GM21723 (cell line): Measurements from ENCODE around the gene PVR.
"Not testable (repeated sequence)": the region's sequence is repeated elsewhere in the genome, so short reads cannot be mapped to it uniquely, and the experiment has no call there.

Experiments
- ATAC-seq: cut with Tn5 transposase; IDR thresholded peaks from one replicate; pipeline ENCODE4 v1.9.1; 2021; ENCODE audit warnings: mild to moderate bottlenecking, moderate library complexity; ENCODE audit not compliant: unreplicated experiment

PVR gene

DNA sequence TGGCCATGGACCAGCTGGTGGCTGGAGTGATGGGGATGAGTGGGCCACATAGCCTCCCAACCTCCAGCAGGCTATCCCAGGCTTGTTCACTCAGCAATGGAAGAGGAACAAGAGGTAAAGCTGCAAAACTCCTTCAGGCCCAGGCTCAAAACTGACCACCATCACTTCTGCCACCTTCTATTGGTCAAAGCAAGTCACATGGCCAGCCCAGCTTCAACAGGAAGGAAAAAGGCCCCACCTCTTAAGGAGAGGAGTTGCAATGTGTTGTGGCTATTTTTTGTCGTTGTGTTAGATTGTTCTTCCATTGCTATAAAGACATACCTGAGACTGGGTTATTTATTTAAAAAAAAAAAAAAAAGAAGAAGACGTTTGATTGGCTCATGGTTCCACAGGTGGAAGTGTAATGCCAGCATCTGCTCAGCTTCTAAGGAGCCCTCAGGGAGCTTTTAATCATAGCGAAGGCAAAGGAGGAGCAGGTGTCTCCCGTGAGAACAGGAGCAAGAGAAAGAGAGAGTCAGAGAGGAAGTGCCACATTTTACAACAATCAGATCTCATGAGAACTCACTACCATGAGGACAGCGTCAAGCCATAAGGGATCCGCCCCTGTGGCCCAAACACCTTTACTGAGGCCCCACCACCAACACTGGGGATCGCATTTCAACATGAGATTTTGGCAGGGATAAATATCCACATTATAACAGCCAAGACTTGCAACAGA lies 24.9 kb upstream of the PVR start:
- no peak for ATAC-seq

DNA sequence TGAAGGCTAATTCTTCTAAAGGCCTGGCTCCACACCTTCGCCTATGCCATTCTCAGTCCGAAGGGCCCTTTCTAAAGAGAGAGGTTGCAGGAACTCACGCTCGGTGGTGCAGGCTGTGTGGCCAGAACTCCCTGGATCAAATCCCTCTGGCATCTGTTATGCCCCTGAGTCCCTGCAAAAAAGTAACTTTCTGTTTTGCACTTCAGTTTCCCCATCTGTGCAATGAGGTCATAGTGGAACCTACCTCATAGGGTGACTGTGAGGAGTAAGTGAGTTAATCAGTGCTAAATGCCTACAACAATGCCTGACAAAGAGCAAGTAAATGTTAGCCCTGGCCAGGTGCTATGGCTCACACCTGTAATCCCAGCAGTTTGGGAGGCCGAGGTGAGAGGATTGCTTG lies 23.0 kb upstream of the PVR start:
- no peak for ATAC-seq

DNA sequence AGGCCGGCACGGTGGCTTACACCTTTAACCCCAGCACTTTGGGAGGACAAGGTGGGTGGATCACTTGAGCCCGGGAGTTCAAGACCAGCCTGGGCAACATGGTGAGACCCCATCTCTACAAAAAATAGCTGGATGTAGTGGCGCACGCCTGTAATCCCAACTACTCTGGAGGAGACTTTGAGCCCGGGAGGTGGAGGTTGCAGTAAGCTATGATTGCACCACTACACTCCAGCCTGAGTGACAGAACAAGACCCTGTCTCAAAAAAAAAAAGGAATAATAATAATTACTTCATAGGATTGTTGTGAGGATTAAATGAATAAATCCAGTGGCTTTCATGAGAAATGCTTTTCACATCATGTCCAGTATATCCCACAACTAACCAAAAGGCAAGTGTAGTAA lies 22.3 kb upstream of the PVR start:
- no peak for ATAC-seq

DNA sequence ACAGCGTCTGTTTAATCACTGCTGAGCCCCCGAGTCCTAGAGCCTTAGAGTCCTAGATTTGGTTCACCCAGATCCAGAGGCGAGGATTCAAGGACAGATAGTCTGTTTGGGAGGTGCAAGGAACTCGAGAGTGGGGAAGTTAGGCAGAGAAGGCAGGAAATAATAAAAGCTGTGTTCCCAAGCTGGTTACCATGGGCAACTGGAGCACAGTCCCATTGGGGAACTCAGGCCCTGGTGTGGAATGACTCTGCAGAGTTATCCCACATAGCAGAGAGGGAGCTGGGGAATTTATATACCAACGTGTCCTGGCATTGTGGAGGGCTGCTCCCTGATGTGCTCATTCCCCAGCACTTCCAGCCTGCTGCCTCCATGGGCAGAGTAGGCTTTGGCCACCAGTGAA lies 20.6 kb upstream of the PVR start:
- ATAC-seq, result no peak

DNA sequence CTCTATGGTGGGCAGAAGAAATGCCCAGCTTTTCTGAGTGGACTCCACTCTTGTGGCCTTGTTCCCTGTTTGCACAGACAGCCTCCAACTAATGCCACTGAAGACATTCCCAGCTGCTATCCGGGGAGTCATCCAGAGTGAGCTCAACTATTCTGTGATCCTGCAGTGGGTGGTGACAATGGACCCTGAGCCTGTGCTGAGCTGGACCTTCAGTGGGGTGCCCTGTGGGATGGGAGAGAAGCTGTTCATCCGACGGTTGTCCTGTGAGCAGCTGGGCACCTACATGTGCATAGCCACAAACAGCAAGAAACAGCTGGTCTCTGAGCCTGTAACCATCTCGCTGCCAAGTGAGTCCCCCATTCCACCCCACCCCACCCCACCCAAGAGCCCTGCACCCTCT lies 20.1 kb upstream of the PVR start:
- no peak for ATAC-seq

DNA sequence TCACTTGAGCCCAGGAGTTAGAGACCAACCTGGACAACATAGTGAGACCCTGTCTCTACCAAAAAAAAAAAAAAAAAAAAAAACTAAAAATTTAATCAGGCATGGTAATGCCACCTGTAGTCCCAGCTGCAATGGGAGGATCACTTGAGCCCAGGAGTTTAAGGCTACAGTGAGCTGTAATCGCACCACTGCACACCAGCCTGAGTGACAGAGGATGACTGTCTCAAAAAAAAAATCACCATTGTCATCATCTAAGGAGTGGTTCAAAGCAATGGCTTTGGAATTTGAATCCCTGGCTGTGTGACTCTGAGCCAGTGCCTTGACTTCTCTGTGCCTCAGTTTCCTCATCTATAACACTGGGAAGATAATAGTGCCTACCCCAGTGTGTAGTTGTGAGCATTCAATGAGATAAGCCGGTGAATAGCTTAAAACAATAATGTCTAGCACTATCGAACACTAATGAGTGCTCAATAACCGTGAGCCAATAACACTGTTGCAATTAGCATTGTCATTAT lies 18.8 kb upstream of the PVR start:
- ATAC-seq, result no peak

DNA sequence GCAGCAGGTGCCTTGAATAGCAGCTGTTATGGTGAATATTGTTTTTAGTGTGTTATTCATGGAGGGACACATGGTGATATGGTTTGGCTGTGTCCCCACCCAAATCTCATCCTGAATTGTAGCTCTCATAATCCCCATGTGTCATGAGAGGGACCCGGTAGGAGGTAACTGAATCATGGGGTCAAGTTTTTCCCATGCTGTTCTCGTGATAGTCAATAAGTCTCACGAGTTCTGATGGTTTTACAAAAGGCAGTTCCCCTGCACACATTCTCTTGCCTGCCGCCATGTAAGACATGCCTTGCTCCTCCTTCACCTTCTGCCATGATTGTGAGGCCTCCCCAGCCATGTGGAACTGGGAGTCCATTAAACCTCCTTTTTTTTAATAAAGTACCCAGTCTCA lies 18.1 kb upstream of the PVR start:
- not testable (repeated sequence) for ATAC-seq

DNA sequence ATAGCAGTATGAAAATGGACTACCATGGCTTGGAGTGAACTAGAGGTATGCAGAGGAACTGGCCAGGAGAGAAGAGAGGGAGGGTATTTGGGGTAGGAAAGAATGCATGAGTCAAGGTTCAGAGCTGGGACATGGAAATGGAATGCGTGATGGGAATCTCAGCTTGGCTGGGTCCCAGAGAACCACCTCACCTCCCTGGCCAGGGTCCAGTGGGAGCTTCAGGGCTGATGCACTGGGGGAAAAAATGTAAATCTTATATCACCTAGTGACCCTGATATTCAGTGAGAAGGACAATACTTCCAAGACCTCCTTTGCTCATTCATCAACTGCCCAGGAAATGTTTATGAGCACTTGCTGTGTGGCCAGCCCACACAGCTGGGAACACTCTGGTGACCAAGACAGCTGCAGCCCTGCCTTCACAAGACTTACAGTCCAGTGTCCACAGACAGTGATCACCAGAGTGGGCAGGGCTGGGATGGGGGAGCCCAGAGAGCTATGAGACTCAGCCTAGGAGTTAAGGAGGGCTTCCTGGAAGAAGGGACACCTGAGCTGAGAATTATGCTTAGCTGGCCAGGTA lies 17.6 kb upstream of the PVR start:
- ATAC-seq, result no peak

DNA sequence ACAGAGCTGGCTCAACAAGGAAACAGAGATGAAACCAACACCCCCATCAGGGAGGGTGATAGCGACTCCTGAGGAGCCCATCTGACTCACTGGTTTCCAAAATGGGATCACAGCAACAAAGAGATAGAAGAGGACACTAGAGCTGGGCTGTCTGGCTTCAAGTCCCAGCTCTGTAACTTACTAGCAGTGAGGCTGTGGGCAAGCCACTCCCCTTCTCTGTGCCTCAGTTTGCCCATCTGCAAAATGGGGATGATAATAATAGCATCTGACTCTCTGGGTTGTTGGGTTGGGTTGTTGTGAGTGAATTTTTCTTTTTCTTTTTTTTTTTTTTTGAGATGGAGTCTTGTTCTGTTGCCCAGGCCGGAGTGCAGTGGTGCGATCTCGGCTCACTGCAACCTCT lies 16.1 kb upstream of the PVR start:
- no peak for ATAC-seq

DNA sequence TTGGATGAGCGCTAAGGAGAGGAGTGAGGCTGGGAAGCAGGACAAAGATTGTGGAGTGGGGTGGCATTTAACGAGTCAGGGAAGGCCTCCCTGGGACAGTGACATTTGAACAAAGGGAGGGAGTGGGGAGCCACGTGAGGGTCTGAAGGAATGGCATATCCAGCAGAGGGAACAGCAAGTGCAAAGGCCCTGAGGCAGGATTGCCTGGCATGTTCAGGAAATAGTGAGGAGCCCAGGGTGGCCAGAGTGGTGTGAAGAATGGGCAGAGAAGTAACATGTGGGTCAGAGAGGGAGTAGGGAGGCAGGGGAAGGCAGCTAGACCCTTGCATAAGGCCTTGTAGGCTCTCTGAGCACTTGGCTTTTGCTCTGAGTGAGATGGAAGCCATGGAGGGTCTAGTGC lies 14.9 kb upstream of the PVR start:
- ATAC-seq, result no peak

DNA sequence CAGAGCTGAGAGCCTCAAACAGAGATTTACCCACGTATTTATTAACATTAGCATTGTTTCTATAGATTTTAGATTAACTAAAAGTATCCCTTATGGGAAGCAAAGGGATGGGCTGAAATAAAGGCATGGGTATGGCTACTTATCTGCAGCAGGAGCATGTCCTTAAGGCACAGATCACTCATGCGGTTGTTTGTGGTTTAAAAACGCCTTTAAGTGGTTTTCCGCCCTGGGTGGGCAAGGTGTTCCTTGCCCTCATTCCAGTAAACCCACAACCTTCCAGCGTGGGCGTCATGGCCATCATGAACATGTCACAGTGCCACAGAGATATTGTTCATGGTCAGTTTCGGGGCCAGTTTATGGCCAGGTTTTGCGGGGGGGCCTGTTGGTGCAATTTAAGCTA lies 12.1 kb upstream of the PVR start:
- ATAC-seq, result not testable (repeated sequence)

DNA sequence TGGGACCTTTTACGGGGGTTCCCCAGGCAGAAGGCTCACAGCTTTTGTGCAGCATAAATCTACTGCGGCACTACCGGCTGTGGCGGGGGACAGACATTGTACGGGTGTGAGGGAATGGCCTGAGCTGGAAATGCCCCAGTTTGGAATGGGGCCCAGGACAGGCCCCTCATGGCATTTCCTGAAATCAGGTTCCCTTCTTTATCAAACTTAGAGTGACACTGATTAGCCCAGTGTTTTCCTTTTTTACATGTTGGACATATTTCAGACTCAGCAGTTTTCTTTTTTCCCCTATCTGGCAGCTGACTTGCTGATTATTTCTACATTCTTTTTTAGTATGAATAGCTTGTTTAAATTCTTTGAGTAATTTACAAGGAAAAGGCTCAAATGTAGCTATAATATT lies 9.7 kb upstream of the PVR start:
- not testable (repeated sequence) for ATAC-seq

DNA sequence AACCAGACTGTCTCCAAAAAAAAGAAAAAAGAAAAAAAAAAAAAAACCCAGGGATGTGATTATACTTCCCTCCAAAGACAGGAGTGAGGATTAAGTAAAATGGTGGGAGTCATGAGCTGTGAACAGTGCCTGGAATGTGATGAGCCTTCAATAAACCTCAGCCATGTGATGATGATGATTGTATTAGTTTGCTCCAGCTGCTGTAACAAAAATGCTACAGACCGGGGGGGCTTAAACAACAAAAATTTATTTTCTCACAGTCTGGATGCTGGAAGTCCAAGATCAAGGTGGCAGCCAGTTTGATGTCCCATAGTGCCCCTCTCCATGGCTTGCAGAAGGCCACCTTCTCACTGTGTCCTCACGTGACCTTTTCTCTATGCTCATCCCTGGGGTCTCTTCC lies 8.9 kb upstream of the PVR start:
- ATAC-seq, result no peak

DNA sequence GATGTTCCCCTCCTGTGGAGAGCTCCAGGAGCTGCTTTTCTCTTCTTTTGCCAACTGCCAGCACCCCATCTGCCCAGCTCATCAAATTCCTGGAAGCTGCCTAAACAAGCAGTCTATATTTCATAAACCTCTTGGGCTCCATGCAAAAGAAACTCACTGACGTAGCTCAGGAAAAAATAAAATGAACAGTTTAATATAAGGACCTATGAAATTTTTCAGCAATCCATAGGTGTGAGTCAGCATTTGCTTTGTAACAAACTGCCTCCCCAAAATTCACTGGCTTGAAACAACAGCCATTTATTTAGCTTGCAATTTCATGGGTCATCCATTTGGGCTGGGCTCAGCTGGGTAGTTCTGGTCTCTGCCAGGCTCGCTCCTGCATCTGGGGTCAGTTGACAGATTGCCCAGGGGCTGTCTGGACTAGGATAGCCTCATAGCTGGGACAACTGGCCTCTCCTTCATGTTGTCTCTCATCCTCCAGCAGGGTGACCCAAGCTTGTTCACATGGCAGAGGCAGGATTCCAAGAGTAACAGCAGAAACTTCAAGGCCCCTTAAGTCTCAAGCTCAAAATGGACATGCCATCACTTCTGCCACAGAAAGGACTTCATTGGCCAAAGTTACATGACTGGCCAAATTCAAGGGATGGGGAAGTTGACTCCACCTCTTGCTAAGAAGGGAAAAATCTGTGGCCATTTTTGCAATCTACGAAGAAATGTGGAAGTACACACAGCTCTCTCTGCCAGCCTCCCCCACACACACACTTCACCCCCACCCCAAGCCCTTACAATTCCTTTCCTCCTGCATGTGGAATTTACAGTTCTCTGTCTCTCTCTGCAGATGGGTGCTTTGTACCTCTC lies 7.9 kb upstream of the PVR start:
- ATAC-seq, result no peak

DNA sequence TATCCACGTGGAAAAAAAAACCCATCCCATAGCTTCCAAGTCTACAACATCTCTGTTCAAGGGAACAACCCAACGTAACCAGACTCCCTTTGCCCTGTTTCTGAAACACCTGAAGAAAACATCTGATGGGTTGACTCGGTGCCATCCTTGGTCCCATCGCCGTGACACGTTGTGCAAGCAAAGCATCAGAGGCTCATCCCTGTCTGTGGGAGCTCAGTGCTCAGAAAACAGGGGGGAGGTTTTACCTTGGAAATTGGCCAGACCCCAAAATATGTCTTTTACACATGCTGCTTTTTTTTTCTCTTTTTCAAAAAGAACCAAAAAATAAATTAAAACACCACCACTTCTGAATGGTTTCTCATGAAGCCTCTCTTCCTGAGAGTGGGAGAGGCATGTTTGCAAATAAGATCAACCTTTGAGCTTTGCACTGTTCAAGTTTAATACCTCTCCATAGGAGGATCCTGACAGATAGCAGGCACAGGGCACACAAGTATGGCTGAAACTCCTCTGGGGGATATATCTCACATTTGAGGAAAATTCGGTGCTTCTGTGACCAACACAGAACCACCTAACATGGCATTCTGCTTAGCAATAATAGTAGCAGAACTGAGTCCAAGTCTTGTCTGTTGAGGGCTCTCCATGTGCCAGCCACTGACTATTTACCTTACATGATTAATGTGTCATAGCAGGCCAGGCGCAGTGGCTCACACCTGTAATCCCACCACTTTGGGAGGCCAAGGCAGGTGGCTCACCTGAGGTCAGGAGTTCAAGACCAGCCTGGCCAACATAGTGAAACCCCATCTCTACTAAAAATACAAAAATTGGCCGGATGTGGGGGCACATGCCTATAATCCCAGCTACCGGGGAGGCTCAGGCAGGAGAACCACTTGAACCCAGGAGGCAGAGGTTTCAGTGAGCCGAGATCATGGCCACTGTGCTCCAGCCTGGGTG lies 7.0 kb upstream of the PVR start:
- no peak for ATAC-seq

DNA sequence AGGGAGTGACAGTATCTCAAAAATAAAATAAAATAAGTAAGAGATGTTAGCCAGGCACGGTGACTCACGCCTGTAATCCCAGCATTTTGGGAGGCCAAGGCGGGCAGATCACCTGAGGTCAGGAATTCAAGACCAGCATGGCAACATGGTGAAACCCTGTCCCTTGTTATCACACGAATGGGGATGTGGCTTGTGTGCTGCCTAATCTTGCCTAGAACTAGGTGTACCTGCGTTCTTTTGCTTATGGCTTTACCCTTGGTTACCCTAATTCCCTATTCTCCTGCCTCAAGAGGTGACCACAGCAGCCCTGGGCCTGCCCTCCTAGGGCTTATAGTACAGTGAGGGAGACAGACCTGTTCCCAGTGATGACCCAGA lies 6.3 kb upstream of the PVR start:
- no peak for ATAC-seq

DNA sequence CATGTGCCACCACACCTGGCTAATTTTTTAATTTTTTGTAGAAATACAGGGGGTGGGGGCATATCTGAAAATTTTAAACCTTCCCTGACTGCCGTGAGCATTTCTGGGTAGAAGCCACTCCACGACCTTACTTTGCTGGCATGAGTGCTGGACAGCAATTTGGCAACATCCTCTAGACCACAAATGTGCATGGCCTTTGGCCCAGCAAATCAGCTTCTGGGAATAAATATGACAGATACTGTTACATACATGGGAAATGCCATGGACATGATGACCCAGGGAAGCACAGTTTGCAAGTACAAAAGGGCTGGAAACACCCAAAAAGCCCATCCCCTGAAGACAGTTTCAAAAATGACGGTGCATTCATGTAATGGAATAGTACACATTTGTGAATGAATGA lies 3.2 kb upstream of the PVR start:
- ATAC-seq, result no peak

DNA sequence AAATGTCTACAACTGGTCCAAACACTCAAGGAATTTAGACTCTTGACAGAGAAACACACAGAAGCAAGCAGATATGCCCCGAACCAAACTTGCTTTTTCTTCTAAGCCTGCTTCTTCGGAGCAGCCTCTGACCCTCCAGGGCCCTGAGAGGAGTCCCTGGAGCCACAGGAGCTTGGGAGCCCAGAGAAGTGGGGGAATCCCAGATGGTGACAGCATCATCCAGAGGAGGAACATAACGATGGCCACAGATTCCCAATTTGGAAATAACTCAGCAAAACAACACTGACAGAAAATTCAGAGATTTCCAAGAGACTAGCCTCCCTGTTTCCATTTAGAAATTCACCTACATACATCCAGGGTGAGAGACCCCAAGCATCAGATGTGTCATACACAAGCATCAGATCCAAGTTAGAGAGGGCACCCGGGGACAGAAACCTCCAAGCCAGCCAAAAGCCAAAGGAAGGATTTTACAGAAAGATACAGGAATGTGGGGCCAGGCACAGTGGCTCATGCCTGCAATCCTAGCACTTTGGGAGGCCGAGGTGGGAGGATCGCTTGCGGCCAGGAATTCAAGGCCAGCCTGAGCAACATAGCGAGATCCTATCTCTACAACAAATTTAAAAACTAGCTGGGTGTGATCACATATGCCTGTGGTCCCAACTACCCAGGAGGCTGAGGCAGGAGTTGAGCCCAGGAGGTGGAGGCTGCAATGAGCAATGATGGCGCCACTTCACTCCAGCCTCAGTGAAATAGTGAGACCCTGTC lies 2.0 kb upstream of the PVR start:
- ATAC-seq, result no peak

DNA sequence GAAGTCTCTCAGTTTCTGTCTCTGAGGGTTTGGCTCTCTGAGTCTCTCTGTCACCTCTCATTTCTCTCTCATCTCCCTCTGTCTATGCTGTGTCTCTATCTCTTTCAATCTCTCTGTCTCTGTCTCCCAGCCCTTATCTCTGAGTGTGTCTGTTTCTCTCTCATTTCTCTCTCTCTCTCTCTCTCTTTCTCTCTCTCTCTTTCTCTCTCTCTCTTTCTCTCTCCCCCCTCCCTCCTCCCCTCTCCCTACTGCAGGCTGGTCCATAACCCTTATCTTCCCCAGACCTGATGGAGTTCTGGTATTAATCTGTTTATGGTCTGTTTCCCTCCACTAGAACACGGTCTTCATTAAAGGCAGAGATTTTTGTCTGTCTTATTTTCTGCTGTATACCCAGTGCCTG lies 1.3 kb upstream of the PVR start:
- ATAC-seq, result no peak

DNA sequence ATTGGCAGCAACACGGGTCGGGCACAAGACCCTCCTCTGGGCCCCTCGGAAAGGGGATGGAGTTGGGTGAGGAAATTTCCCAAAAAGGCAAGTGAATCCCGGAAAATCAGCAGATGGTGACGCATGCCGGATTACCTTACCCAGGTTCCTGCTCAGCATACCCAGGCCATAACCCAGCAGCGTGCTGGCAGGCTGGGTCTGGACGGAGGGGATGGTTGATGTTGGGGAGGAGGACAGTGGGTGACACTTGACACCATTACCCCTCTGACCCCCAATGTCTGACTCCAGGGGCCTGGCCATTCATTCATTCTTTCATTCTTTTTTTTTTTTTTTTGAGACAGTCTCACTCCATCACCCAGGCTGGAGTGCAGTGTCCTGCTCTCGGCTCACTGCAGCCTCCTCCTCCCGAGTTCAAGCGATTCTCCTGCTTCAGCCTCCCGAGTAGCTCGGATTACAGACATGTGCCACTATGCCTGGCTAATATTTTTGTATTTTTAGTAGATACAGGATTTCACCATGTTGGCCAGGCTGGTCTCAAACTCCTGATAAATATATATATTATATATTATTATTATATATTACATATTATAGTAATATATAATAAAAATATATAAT lies 799 bp downstream of the PVR start:
- no peak for ATAC-seq
